GM19043 (cell line): ENCODE results near the gene UTRN.

Source experiments
- ATAC-seq: cut with Tn5 transposase; IDR thresholded peaks from one replicate; pipeline ENCODE4 v1.9.1; 2021; ENCODE audit warnings: low read depth; ENCODE audit not compliant: unreplicated experiment

UTRN gene

DNA sequence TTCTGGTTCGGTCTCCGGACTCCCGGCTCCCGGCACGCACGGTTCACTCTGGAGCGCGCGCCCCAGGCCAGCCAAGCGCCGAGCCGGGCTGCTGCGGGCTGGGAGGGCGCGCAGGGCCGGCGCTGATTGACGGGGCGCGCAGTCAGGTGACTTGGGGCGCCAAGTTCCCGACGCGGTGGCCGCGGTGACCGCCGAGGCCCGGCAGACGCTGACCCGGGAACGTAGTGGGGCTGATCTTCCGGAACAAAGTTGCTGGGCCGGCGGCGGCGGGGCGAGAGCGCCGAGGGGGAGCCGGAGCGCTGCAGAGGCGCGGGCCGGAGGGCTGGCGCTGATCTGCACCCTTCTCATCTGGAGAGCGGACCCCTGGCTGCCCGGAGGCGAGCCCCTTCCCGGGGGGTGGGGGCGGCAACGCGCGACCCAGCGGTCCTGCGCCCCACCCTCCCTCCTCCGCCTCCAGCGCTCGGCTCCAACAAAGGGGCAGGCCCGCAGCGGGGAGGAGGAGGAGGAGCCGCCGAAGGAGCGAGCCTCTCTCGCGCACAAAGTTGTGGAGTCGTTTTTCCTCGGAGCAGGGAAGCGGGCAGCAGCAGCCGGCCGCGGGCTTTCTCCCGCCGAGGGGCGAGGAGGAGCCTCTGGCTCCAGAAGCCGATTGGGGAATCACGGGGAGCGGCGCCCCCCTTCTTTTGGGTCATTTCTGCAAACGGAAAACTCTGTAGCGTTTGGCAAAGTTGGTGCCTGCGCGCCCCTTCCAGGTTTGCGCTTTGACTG, at the start of gene UTRN:
TSS of gene UTRN (plus strand) at position 553 of the 765 bp plus-strand sequence. CDS start 6,494 bp downstream, outside the sequence.
- ATAC-seq = peak; percentile 45

DNA sequence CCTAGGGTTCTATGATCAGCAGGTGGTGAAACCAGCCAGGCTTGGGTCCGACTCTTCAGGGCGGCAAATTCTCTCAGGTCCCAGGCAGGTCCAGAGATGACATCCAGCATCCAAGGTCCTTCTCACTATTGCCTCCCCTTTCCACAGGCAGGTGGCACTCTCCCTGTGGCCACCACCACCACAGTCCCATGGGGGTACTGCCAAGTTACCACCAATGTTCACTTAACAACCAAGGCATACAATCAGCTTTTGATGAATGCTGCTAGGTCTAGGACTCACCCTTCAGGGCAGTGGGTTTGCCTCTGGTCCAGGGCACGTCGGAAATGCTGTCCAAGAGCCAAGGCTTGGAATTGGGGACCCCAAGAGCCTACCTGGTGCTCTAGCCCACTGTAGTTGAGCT, 40.4 kb upstream of the UTRN start:
- no peak for ATAC-seq

DNA sequence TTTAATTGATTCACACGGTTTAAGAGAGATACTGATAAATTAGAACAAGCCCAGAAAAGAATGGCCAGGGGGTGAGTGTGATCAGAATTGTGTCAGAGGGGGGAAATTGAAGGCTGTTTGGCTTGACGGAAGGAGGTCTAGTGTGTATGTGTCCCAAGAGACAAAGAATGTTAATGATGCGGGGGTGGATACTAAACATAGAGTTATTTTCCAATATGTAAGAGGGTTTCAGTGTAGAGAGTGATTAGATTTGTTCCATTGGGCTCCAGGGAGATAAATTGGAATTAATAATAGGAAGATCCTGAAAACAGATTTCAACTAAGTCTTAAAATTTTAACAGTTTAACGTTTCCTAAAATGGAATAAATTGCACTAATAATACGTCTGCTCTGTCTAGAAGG, 38.1 kb upstream of the UTRN start:
- ATAC-seq = no peak

DNA sequence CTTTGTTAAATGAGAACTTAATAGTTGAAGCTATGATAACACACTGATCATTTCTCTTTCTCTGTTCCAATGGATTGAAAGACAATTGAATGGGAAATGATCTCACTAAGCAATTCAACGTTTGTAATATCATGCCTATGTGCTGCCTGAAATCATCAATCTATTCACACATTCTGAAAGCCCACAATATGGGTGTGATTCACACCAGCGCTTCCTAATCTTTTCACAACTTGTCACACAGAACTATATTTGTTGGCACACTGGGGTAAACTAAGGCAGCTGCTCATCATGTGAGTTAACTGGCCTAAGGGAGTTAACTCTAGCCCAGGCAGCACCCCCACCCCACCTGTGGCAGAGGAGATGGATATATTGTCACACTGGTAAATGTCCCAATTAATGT, 37.1 kb upstream of the UTRN start:
- no peak for ATAC-seq

DNA sequence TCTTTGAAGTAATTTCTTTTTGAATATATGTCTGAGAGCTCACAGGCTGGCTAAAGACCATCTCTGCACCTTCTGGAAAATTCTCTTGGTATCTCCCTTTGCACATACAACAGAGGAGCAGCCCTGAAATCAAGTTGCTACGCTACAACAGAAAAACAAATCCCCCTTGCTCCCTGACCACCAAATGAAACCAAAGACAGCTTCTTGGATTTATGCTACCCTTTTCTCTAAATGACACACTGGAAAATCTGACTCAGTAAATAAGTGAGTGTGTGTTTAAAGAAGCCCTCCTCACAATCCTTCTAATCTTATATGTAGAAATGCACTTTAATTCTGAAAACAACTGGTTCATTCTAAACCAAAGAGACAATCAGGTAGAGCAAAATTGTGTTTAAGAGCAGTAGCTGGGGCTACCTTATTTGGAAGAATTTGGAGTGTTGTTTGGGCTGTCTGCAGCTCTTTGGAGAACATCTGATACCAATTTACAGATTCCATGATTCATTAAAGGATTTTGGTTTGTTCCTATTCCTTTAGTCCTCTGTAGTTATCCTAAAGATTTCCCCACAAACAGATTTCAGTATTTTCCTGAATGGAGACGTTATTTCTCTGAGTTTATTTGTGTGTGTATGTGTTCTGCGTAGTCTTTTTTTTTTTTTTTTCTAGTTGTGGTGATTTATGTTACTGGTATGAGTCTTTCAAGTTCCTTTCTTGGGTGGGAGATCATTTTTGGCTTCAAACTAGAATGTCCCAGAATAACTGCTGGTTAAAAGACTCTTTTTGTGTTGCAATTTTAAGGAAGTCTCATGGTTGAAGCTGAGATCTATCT, 36.4 kb upstream of the UTRN start:
- no peak for ATAC-seq

DNA sequence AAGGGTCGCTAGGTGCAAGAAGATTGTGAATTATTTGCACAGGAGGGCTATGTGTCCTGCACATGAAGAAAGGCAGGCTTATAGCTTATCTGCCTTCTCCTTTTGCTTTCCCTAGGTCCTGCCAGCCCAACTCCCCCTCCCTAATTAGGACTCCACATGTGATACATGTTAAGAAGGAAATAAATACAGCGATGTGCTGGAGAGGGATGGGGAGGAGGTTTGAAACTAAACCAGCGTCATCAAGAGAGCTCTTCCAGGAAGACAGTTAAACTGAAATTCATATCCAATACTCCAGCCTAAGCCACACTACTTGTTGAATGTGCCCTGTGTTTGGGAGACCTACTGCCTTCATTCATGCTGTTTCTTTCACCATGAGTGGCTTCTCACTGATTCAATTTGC, 34.9 kb upstream of the UTRN start:
- no peak for ATAC-seq

DNA sequence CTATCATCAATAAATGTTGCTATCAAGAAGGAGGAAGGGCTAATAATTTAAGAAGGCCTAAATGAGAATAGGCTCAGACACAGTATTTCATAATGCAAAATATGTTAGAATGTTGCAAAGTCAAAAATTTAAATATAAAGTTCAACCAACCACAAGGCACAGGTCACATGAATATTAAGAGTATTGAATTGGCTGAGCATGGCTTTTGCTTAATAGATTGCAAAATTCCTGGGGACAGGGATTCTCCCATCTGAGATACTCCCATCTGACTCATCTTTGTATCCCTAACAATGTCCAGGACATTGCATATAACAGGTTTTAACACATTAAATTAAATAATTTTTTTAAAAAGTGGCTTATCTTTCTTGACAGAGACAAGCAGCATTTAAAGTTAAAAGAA, 32.9 kb upstream of the UTRN start:
- ATAC-seq = no peak

DNA sequence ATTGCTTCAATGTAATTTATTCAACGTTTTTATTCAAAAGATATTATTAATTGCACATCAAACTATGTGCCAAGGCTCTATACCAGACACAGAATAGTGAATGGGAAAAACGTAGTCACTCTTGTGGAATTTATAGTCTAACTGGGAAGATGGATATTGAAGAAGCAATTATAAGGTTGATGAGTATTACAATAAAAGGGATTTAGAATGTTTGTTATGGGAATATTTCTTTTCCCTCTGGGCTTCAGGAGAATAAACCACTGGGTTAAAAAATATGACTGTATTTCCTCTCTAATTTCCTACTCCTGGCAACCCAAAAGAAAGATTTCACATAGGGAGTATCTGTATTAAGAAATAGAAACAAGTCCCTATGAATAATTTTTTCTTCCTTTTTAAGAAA, 25.1 kb upstream of the UTRN start:
- no peak for ATAC-seq

DNA sequence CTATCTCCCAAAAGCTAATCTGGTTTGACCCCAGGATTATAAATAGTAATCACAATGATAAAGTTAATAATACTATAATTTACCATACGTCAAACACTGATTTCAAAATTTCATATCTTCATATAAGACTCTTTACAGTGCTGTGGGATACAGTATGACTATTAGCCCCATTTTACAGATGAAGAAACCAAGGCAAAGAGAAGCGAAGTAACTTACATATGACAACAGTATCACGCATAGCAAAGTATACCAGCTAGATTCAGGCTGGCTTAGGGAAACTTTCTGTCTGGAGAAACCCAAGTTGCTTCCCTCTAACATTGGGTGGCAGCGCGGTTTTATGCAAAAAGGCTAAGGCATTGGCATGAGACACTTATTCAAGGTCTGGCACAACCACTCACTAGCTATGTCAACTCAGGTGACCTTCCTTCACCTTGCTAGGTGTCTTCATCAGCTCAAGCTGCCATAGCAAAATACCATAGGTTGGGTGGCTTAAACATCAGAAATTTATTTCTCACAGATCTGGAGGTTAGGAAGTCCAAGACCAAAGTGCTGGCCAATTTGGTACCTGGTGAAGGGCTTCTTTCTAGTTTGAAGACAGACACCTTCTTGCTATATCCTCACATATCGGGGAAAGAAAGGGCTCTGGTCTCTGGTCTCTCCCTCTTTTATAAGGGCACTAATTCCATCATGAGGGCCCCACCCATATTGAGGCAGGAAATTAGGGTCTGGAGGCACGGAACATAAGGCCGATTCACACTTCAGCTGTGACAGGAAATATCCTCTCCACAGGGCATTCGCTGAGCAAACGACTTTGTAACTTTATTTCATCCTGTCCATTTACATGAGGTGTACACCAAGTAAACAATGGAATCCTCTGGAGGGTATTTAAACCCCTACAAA, 22.4 kb upstream of the UTRN start:
- no peak for ATAC-seq

DNA sequence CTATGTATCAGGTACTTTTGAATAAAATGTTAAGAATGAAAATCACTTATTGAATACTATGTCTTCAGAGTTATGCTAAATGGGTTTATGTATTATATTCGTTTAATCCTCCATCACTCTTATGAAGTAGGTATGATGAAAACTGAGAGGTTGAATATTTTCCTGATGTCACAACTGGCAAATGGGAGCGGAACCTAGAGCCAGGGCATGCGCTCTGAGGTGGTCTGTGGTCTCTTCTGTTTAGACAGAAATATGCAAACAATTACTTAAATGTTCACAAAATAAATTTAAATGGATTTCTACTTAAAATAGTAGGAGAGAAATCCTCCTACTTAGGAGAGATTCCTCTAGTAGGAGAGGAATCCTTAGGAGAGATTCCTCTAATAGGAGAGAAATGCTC, 21.3 kb upstream of the UTRN start:
- ATAC-seq = no peak

DNA sequence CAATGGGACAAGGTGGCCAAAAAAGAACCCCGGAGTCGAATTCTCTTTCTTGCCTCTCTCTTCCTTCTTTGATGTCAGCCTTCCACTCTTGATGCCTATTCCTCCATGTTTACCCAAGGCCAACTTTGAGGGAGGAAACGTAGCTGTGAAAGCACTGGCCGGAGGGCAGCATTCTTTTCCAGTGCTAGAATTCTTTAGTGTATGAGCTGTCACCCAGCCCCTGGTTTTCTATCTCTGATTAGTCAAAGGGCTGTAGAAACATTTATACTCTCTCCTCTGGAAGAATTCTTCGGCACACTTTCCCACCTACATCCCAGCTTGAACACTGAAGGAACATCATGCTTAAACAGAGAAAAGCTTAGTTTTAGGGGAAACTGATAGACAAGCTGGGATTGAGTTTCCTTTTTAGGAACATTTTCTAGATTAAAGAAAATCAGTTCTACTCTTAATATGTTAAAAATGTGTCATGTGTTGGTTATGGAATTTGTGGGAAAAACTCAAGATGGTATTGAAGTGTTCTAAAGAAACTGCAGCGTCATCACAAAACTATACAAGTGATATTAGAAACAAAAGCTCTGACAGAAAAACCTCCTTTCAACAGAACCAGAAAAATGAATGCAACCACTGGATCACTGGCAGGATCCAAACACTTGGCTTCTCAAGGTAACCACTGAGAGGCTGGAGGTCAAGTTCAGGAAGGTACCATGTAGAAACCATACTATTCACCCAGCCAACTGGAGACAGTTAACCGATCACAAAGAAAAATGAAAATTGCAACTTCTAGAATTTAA, 20.7 kb upstream of the UTRN start:
- ATAC-seq = no peak

DNA sequence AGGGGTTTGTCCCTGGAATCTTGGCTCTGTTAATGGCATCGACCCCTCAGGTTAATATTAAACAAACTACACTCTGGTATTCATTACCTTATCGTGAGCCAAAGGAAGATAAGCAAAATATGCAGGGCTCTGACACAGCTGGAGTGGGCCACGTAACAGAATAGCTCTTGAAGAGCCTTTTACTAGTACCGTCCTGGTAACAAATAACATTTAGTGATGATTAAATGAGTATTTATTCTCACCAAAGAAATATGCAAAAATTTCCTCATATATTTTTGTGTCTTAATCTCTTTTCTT, 20.1 kb upstream of the UTRN start:
- no peak for ATAC-seq

DNA sequence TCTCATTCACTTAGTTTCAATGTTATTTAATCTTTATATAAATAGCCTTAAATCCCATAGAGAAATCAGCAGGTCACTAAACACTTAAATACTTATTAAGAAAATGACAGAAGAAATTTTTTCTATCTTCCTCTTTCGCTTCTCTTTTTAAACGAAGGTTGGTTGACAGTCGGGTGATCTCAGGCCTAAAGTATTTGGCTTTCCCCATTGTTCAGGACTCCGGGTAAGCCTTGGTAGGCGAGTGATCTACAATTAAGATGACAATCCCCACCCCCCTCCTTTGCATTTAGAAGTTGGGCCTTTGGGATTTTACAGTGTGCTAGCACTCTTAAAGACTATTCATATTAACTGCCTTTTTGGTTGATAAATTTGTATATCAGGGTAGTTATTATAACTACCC, 19.7 kb upstream of the UTRN start:
- ATAC-seq = peak; percentile 86

DNA sequence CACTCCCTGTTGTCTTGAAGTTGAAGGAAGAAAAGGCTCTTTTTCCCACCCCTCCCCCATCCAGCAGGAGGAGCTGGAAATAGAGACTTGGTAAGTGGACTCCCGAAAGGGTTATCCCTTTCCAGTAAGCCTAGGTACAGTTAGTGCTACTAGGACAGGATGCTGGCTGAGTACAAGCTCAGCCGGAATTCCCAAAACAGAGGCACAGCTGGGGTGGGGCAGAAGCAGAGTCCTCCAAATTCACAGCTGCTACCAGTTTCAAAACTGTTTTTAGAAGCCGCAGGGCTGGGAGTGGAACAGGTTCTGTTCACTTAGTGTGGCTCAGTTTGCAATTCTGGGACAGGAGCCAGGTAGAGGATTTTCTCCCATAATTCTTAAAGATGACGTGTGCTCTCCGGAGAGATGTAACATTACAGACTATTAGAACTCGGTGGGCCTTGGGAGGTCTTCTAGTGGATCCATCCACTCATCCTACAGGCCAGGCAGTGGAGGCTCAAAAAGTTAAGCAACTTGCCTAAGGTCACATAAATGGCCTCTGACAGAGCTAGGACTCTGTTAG, 19.0 kb upstream of the UTRN start:
- no peak for ATAC-seq

DNA sequence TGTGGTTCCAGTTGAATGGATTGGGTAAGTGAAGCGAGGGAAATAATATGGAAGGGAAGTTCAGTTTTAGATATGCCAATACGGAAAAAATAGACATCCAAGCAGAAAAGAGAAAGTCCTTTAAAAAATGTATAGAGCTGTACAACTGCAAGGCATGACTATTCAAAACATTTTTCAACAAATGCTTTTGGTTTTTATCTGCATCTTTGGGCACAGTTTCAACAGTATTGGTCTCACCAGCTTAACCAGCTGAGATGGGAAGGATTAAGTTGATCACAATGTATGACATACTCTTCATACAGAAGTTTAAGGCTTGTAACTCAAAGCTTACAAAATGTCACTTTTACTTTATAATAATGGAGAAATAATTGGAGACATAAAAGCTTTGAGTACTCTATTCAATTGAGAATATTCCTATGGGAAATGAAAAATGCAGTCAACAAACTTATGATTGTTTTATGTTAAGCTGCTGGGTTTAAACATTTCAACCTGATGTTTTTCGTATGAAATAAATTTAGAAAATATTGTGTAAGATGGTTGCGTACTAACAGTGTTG, 16.3 kb upstream of the UTRN start:
- ATAC-seq = no peak

DNA sequence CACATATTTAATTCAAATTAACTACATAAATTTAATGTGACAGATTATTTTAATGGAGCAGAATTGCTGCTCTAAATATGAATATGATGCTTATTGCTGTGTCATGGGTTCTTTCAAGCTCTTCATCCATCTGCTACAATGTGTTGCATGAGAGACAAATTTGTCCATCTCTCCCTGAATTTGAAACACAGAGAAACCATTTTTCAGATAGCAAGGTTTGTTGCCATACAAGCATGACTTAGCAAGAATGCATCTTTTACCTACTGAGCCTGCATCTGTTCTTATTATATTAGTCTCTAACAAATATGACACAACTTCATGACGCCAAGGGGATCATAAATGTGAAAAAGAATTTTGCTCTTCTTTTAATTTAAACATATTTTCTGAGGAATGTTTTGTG, 8.0 kb upstream of the UTRN start:
- no peak for ATAC-seq

DNA sequence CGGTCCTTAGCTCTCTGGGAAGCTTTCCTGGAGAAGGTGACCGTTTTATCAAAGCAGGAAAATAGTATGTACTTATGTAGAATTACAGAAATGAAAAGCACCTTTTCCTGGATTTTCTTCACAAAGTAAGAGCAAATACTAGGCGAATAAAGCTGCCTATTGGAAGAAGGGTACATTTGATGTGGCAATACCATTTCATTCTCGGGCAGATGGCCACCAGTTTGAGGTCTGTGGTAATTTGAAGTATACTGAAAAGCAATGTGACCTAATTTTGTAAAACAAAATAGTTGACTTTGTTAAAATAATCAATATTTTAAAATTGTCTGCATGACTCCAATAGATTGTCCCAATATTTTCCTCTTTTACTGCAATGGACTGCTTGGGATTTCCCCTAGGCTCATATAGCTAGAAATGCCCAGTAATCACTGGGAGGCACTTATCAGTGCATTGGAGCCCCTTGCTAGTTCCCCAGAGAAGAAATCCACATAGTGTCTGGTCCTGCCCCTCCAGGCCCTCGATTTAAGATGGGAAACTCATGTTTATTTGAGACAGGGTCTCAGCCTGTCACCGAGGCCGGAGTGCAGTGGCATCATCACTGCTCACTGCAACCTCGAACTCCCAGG, 7.4 kb upstream of the UTRN start:
- ATAC-seq = no peak

DNA sequence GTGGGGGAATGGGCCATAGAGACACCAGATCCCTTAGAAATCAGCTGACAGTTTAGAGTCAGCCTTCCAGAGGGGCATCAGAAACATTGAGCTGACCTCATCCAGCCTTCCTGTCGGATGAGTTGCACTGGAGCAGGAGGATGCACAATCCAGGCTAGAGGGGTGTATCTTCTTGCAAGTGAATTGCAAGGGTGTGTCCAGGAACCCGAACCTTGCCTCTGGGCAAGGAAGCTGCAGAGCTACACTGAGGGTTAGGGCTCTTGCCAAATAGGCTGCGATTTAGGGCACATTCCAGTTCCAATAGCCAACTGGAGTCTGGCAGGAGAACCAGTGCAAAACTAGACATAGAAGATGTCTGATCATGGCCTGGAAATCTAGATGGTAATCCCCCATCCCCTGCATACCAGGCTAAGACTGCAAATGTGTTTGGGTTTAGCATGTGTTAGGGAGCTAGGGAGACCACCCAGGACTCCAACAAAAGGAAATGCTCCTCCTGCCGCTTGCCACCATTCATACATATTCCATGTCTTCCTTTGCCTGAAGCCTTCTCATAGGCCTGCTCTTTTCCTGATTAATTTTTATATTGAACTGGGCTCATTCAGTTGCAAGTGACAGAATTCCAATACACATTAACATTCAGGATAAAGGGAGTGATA, 6.3 kb upstream of the UTRN start:
- no peak for ATAC-seq
